SJCRH30 (cell line): ENCODE data around the gene SLC13A2. TPM values are rescaled to one million over a fixed set of nuclear protein-coding genes. Genes with fewer than 3 reads are reported as not detected.

Experiments
- DNase-seq, 2 experiments: peaks; one replicate each; pipeline ENCODE4 v3.0.0-alpha.2; 2015 to 2020
- H3K27ac ChIP-seq: fragments of 250-450 bp; sonication (Bioruptor Pico); 2 replicates; pipeline ENCODE4 v1.5.1; 2020; ENCODE audit warnings: mild to moderate bottlenecking, moderate library complexity
- H3K27me3 ChIP-seq: fragments of 250-450 bp; sonication (Bioruptor Pico); 2 replicates; pipeline ENCODE4 v1.5.1; 2020; ENCODE audit warnings: mild to moderate bottlenecking, moderate library complexity
- H3K36me3 ChIP-seq: fragments of 250-450 bp; sonication (Bioruptor Pico); 2 replicates; pipeline ENCODE4 v1.5.1; 2020; ENCODE audit warnings: mild to moderate bottlenecking, moderate library complexity
- H3K4me1 ChIP-seq: fragments of 250-450 bp; sonication (Bioruptor Pico); 2 replicates; pipeline ENCODE4 v1.5.1; 2020; ENCODE audit warnings: mild to moderate bottlenecking, moderate library complexity
- H3K4me3 ChIP-seq: fragments of 250-450 bp; sonication (Bioruptor Pico); 2 replicates; pipeline ENCODE4 v1.5.1; 2020; ENCODE audit warnings: mild to moderate bottlenecking, moderate library complexity
- H3K9me3 ChIP-seq: fragments of 250-450 bp; sonication (Bioruptor Pico); replicated peaks from 2 replicates; pipeline ENCODE4 v1.5.1; 2020; ENCODE audit warnings: mild to moderate bottlenecking, moderate library complexity
- total RNA-seq: library from RNA; depleted of rRNA; stranded (reverse); fragments of >200 nt; shearing (Covaris generic); gene quantifications from 2 replicates; pipeline ENCODE4 v1.2.3, GENCODE V29; 2014

The SLC13A2 gene
- total RNA-seq, 1 experiment from 2014 or later = not detected

- 0 out of 2 replicates have a peak, but pooled peaks cover 3% of the 10 kb centered on the region for H3K9me3 ChIP-seq
- no peak overlapping the region for H3K27ac ChIP-seq
- DNase-seq = peak; percentile 72 to 86
- H3K4me1 ChIP-seq = no peaks in the 10 kb centered on the region
- no peaks in the 10 kb centered on the region for H3K36me3 ChIP-seq
- no peak overlapping the region for H3K4me3 ChIP-seq
- peaks cover 31% of the 10 kb centered on the region for H3K27me3 ChIP-seq
Measured at GRCh38 chr17:28494445-28495188, 21.2 kb downstream of the SLC13A2 start.

- H3K4me1 ChIP-seq = peaks cover 1% of the 10 kb centered on the region; the same call in 1 of the 2 replicates
- no peak for DNase-seq
- H3K27ac ChIP-seq = no peak overlapping the region
- peaks cover 30% of the 10 kb centered on the region for H3K27me3 ChIP-seq
- H3K9me3 ChIP-seq = 0 out of 2 replicates have a peak, but pooled peaks cover 3% of the 10 kb centered on the region
- no peak overlapping the region for H3K4me3 ChIP-seq
- H3K36me3 ChIP-seq = no peaks in the 10 kb centered on the region
Measured at GRCh38 chr17:28495635-28496034, 22.2 kb downstream of the SLC13A2 start.

GRCh38 chr17:28497931-28498330 lies 24.5 kb downstream of the SLC13A2 start:
- Histone ChIP-seq H3K27me3 (peaks cover 28% of the 10 kb centered on the region), H3K4me3 (no peak overlapping the region), H3K9me3 (no peaks in the 10 kb centered on the region), H3K27ac (no peak overlapping the region), H3K4me1 (peaks cover 8% of the 10 kb centered on the region; the same call in 1 of the 2 replicates), H3K36me3 (no peaks in the 10 kb centered on the region)
- no peak for DNase-seq

GRCh38 chr17:28498652-28499363 lies 25.4 kb downstream of the SLC13A2 start:
- no peaks in the 10 kb centered on the region for H3K36me3 ChIP-seq
- no peak overlapping the region for H3K27ac ChIP-seq
- no peak for DNase-seq
- H3K9me3 ChIP-seq = no peaks in the 10 kb centered on the region
- H3K27me3 ChIP-seq = peaks cover 28% of the 10 kb centered on the region
- H3K4me1 ChIP-seq = peaks cover 8% of the 10 kb centered on the region; the same call in 1 of the 2 replicates
- H3K4me3 ChIP-seq = no peak overlapping the region

- H3K27me3 ChIP-seq = peaks cover 28% of the 10 kb centered on the region
- H3K27ac ChIP-seq = no peak overlapping the region
- no peaks in the 10 kb centered on the region for H3K9me3 ChIP-seq
- no peak for DNase-seq
- no peaks in the 10 kb centered on the region for H3K36me3 ChIP-seq
- H3K4me3 ChIP-seq = no peak overlapping the region
- peaks cover 8% of the 10 kb centered on the region; the same call in 1 of the 2 replicates for H3K4me1 ChIP-seq
Measured at GRCh38 chr17:28499364-28499664, 25.9 kb downstream of the SLC13A2 start.

- peaks cover 29% of the 10 kb centered on the region for H3K27me3 ChIP-seq
- DNase-seq = no peak
- no peak overlapping the region for H3K4me3 ChIP-seq
- H3K27ac ChIP-seq = no peak overlapping the region
- H3K36me3 ChIP-seq = no peaks in the 10 kb centered on the region
- H3K9me3 ChIP-seq = no peaks in the 10 kb centered on the region
- peaks cover 8% of the 10 kb centered on the region; the same call in 1 of the 2 replicates for H3K4me1 ChIP-seq
Measured at GRCh38 chr17:28499684-28500357, 26.4 kb downstream of the SLC13A2 start.

- Histone ChIP-seq H3K4me3 (no peak overlapping the region), H3K4me1 (peaks cover 8% of the 10 kb centered on the region; the same call in 1 of the 2 replicates), H3K36me3 (no peaks in the 10 kb centered on the region), H3K27ac (no peak overlapping the region), H3K27me3 (peaks cover 39% of the 10 kb centered on the region), H3K9me3 (no peaks in the 10 kb centered on the region)
- peak; percentile 30 to 42 for DNase-seq
Measured at GRCh38 chr17:28500712-28501379, 27.4 kb downstream of the SLC13A2 start.

- Histone ChIP-seq H3K4me3 (no peak overlapping the region), H3K27ac (no peak overlapping the region), H3K9me3 (no peaks in the 10 kb centered on the region), H3K4me1 (peaks cover 8% of the 10 kb centered on the region; the same call in 1 of the 2 replicates), H3K27me3 (peaks cover 43% of the 10 kb centered on the region), H3K36me3 (no peaks in the 10 kb centered on the region)
- DNase-seq = no peak
Measured at GRCh38 chr17:28501421-28502284, 28.2 kb downstream of the SLC13A2 start.

GRCh38 chr17:28503420-28503819 lies 30.0 kb downstream of the SLC13A2 start:
- peaks cover 8% of the 10 kb centered on the region; the same call in 1 of the 2 replicates for H3K4me1 ChIP-seq
- H3K9me3 ChIP-seq = no peaks in the 10 kb centered on the region
- H3K36me3 ChIP-seq = no peaks in the 10 kb centered on the region
- no peak overlapping the region for H3K4me3 ChIP-seq
- no peak for DNase-seq
- H3K27ac ChIP-seq = no peak overlapping the region
- H3K27me3 ChIP-seq = peaks cover 52% of the 10 kb centered on the region

GRCh38 chr17:28505986-28506665 lies 32.7 kb downstream of the SLC13A2 start, which contains the start of gene FOXN1:
TSS of gene FOXN1 (plus strand) at chr17:28506348. CDS start at chr17:28523970, 17,622 bp downstream.
- no peak for DNase-seq
- Histone ChIP-seq H3K36me3 (no peaks in the 10 kb centered on the region), H3K27me3 (peaks cover 45% of the 10 kb centered on the region), H3K9me3 (no peaks in the 10 kb centered on the region), H3K27ac (no peak within 1 kb of the TSS), H3K4me1 (peaks cover 1% of the 10 kb centered on the region; the same call in 1 of the 2 replicates), H3K4me3 (no peak within 1 kb of the TSS)

GRCh38 chr17:28506763-28507487 lies 33.5 kb downstream of the SLC13A2 start:
- H3K27me3 ChIP-seq = peaks cover 43% of the 10 kb centered on the region
- no peaks in the 10 kb centered on the region for H3K9me3 ChIP-seq
- no peaks in the 10 kb centered on the region for H3K36me3 ChIP-seq
- no peak overlapping the region for H3K4me3 ChIP-seq
- no peaks in the 10 kb centered on the region for H3K4me1 ChIP-seq
- DNase-seq = no peak
- no peak overlapping the region for H3K27ac ChIP-seq

GRCh38 chr17:28507567-28508203 lies 34.2 kb downstream of the SLC13A2 start:
- Histone ChIP-seq H3K9me3 (no peaks in the 10 kb centered on the region), H3K36me3 (no peaks in the 10 kb centered on the region), H3K4me3 (no peak overlapping the region), H3K4me1 (no peaks in the 10 kb centered on the region), H3K27me3 (peaks cover 49% of the 10 kb centered on the region), H3K27ac (no peak overlapping the region)
- DNase-seq = no peak
